Measurements from ENCODE around the gene PDE3A.
A peak's percentile ranks its signal among the peaks of the same experiment; 100 is the strongest.
"Not testable (repeated sequence)": the region's sequence is repeated elsewhere in the genome, so short reads cannot be mapped to it uniquely, and the experiment has no call there.

PDE3A gene

GRCh38 chr12:20368114-20368650, at the start of gene PDE3A:
Gene PDE3A, plus strand, starts transcription at chr12:20368537. Its CDS starts 748 bp downstream, at chr12:20369285.
- DNase-seq = no peak

GRCh38 chr12:20319366-20319765, 49.0 kb upstream of the PDE3A start:
- DNase-seq = no peak

GRCh38 chr12:20320552-20320951, 47.8 kb upstream of the PDE3A start:
- no peak for DNase-seq

- DNase-seq = not testable (repeated sequence)
Measured at GRCh38 chr12:20330826-20331505, 37.4 kb upstream of the PDE3A start.

GRCh38 chr12:20339060-20339459, 29.3 kb upstream of the PDE3A start:
- no peak for DNase-seq

- DNase-seq = no peak
Measured at GRCh38 chr12:20342111-20342510, 26.2 kb upstream of the PDE3A start.

- no peak for DNase-seq
Measured at GRCh38 chr12:20345866-20346265, 22.5 kb upstream of the PDE3A start.

- DNase-seq = no peak
Measured at GRCh38 chr12:20350026-20350425, 18.3 kb upstream of the PDE3A start.

GRCh38 chr12:20350495-20350894, 17.8 kb upstream of the PDE3A start:
- no peak for DNase-seq

- DNase-seq = no peak
Measured at GRCh38 chr12:20351406-20351805, 16.9 kb upstream of the PDE3A start.

- no peak for DNase-seq
Measured at GRCh38 chr12:20356048-20356447, 12.3 kb upstream of the PDE3A start.

GRCh38 chr12:20360407-20360806, 7.9 kb upstream of the PDE3A start:
- DNase-seq = no peak

GRCh38 chr12:20361416-20361815, 6.9 kb upstream of the PDE3A start:
- DNase-seq = no peak

- DNase-seq = no peak
Measured at GRCh38 chr12:20364501-20364900, 3.8 kb upstream of the PDE3A start.

- DNase-seq = no peak
Measured at GRCh38 chr12:20366776-20367409, 1.4 kb upstream of the PDE3A start.

- DNase-seq = no peak
Measured at GRCh38 chr12:20367583-20368113, 689 bp upstream of the PDE3A start.

GRCh38 chr12:20368651-20369304, 441 bp downstream of the PDE3A start:
- peak; percentile 51 for DNase-seq

- DNase-seq = peak; percentile 54
Measured at GRCh38 chr12:20369305-20370013, 1.1 kb downstream of the PDE3A start.

GRCh38 chr12:20370014-20370386, 1.7 kb downstream of the PDE3A start:
- no peak for DNase-seq

GRCh38 chr12:20370866-20371519, 2.7 kb downstream of the PDE3A start:
- no peak for DNase-seq

GRCh38 chr12:20372326-20373096, 4.2 kb downstream of the PDE3A start:
- no peak for DNase-seq

GRCh38 chr12:20374795-20375194, 6.5 kb downstream of the PDE3A start:
- DNase-seq = no peak

All from activated CD8-positive, alpha-beta memory T cell treated with anti-CD3 and anti-CD28 coated beads, Interleukin-2, amount 50 U/mL, for 48 hours (primary cell).